A549 (cell line): ENCODE measurements around the gene THSD7A. TPM values are rescaled to one million over a fixed set of nuclear protein-coding genes. Genes with fewer than 3 reads are reported as not detected.

Experiments used
- ATAC-seq, 2 experiments: fragments of 200-7000 bp in 1 of 2; fragments of >200 bp in 1 of 2; cut with Nextera tagmentation in 1 of 2; cut with Tn5 transposase in 1 of 2; 3 replicates each; pipeline versions ENCODE4 v1.8.0 to v1.9.1; 2018 to 2020; ENCODE audit warnings: mild to moderate bottlenecking in 1 of 2, moderate library complexity in 1 of 2
- CTCF ChIA-PET: fragments of 300-600 bp; sonication (Branson Sonifier 250); formaldehyde crosslinking; extraction: SDS; loops from one replicate; lab custom pipeline; 2021; ENCODE audit warnings: antibody characterized with exemption, inconsistent platforms; lab: Yijun Ruan, JAX
- POLR2A ChIA-PET: fragments of 350-600 bp; formaldehyde crosslinking; extraction: SDS; loops from one replicate; lab custom pipeline; 2021; ENCODE audit warnings: antibody characterized with exemption, inconsistent platforms; lab: Yijun Ruan, JAX
- DNase-seq, 2 experiments: peaks; one replicate each; pipeline versions ENCODE4 v3.0.0 to v3.0.0-alpha.2; 2011 to 2016; ENCODE audit warnings: low read depth in 1 of 2, low spot score in 1 of 2
- FAIRE-seq: peaks from 2 replicates; lab custom pipeline; 2011; peaks lifted over from hg19 to GRCh38; lab: Jason Lieb, UNC
- H3K27ac ChIP-seq, 2 experiments: fragments of >200 bp; sonication (Bioruptor Twin); formaldehyde crosslinking; 3 replicates each; pipeline ENCODE4 v1.5.1; 2016 to 2017
- H3K4me1 ChIP-seq: fragments of >200 bp; sonication (Bioruptor Twin); formaldehyde crosslinking; 3 replicates; pipeline ENCODE4 v1.6.1; 2016
- H3K4me2 ChIP-seq: fragments of >200 bp; sonication (Bioruptor Twin); formaldehyde crosslinking; 3 replicates; pipeline ENCODE4 v1.6.1; 2016
- H3K4me3 ChIP-seq: fragments of >200 bp; sonication (Bioruptor Twin); formaldehyde crosslinking; 3 replicates; pipeline ENCODE4 v1.5.1; 2016
- H3K9me3 ChIP-seq: fragments of >200 bp; sonication (Bioruptor Twin); formaldehyde crosslinking; 3 replicates; pipeline ENCODE4 v1.6.1; 2016
- BHLHE40 ChIP-seq: IDR thresholded peaks from 2 replicates; pipeline ENCODE4 v1.6.1; 2012; ENCODE audit warnings: low read depth, low read length, inconsistent platforms
- CBX2 ChIP-seq: fragments of 200-600 bp; sonication (generic); IDR thresholded peaks from 2 replicates; pipeline ENCODE4 v1.6.1; 2016; ENCODE audit warnings: low read depth, mild to moderate bottlenecking, borderline replicate concordance
- CHD2 ChIP-seq: fragments of 150-350 bp; IDR thresholded peaks from 2 replicates; pipeline ENCODE4 v1.6.1; 2014; ENCODE audit warnings: low read length; ENCODE audit not compliant: partially characterized antibody
- EHMT2 ChIP-seq: fragments of 200-600 bp; sonication (generic); IDR thresholded peaks from 2 replicates; pipeline ENCODE4 v1.6.1; 2016; ENCODE audit warnings: antibody characterized with exemption, low read depth, mild to moderate bottlenecking, moderate library complexity
- FOSL2 ChIP-seq, 2 experiments: fragments of 450-650 bp in 1 of 2; fragments of >200 bp in 1 of 2; sonication (Bioruptor Twin) in 1 of 2; formaldehyde crosslinking; IDR thresholded peaks; 2 replicates each; pipeline versions ENCODE4 v1.5.0 to v1.6.1; 2016 to 2020; ENCODE audit warnings: mild to moderate bottlenecking in 1 of 2, moderate library complexity in 1 of 2
- HOXA7 ChIP-seq: fragments of 250-450 bp; sonication (Bioruptor Pico); IDR thresholded peaks from 2 replicates; pipeline ENCODE4 v1.5.0; 2020; ENCODE audit warnings: mild to moderate bottlenecking, moderate library complexity
- JUNB ChIP-seq: fragments of >200 bp; sonication (Bioruptor Twin); formaldehyde crosslinking; IDR thresholded peaks from 2 replicates; pipeline ENCODE4 v1.6.1; 2016
- MYC ChIP-seq: IDR thresholded peaks from 2 replicates; pipeline ENCODE4 v1.6.1; 2012; ENCODE audit warnings: mild to moderate bottlenecking, inconsistent platforms, low read length, improper control_type of control experiment, borderline replicate concordance
- NFE2L2 ChIP-seq: fragments of 150-350 bp; conservative IDR thresholded peaks from 2 replicates; pipeline ENCODE4 v1.6.1; 2014; ENCODE audit warnings: low read length
- NPAS2 ChIP-seq: fragments of 250-450 bp; sonication (Bioruptor Pico); IDR thresholded peaks from 2 replicates; pipeline ENCODE4 v1.8.0; 2022; ENCODE audit warnings: mild to moderate bottlenecking, moderate library complexity, borderline replicate concordance
- NR3C1 ChIP-seq: fragments of >200 bp; sonication (Bioruptor Twin); formaldehyde crosslinking; IDR thresholded peaks from 3 replicates; pipeline ENCODE4 v1.6.1; 2017
- POLR2A ChIP-seq: IDR thresholded peaks from 2 replicates; pipeline ENCODE4 v1.6.1; 2012; ENCODE audit warnings: mild to moderate bottlenecking, low read length
- POLR2AphosphoS2 ChIP-seq: conservative IDR thresholded peaks from 2 replicates; pipeline ENCODE4 v1.6.1; 2012; ENCODE audit warnings: low read length, improper control_type of control experiment, inconsistent platforms
- SMC3 ChIP-seq: fragments of >200 bp; sonication (Bioruptor Twin); formaldehyde crosslinking; IDR thresholded peaks from 3 replicates; pipeline ENCODE4 v1.6.1; 2018; ENCODE audit warnings: inconsistent platforms
- TP53 ChIP-seq: fragments of 250-450 bp; sonication (Bioruptor Pico); IDR thresholded peaks from 2 replicates; pipeline ENCODE4 v1.5.0; 2021; ENCODE audit warnings: mild to moderate bottlenecking, moderate library complexity
- ZC3H11A ChIP-seq: fragments of 450-650 bp; IDR thresholded peaks from 2 replicates; pipeline ENCODE4 v1.6.1; 2014; ENCODE audit warnings: antibody characterized with exemption, mild to moderate bottlenecking
- ZFP36 ChIP-seq: fragments of 450-650 bp; IDR thresholded peaks from 2 replicates; pipeline ENCODE4 v1.6.1; 2014; ENCODE audit warnings: borderline replicate concordance; ENCODE audit not compliant: partially characterized antibody
- ZNF302 ChIP-seq: fragments of 250-450 bp; sonication (Bioruptor Pico); IDR thresholded peaks from 2 replicates; pipeline ENCODE4 v1.9.0; 2021; ENCODE audit warnings: inconsistent platforms, mild to moderate bottlenecking, moderate library complexity
- WGBS: methylation state at CpG from one replicate; pipeline ENCODE4 v1.1.6; 2017; ENCODE audit errors: missing lambda C conversion rate; 5-methylcytosine and 5-hydroxymethylcytosine counted together
- polyA plus RNA-seq, 4 experiments: library from polyadenylated mRNA; depleted of rRNA in 3 of 4; stranded (reverse); fragments of >200 nt; fragmentation: RNase III in 1 of 4; extraction: RNeasy Plus Mini Kit Qiagen cat#74134 plus additional on column Dnase treatment in 1 of 4; gene quantifications; 2 replicates in 3 of 4; 3 replicates in 1 of 4; pipeline ENCODE4 v1.2.3, GENCODE V29; 2011 to 2017
- TF ChIP-seq, protein P1 (sequence below): fragments of 450-650 bp; IDR thresholded peaks from 2 replicates; pipeline ENCODE4 v1.6.1; 2014; ENCODE audit warnings: antibody characterized with exemption
- TF ChIP-seq, protein P2 (sequence below): fragments of 250-450 bp; sonication (Bioruptor Pico); IDR thresholded peaks from 2 replicates; pipeline ENCODE4 v1.5.0; 2021; ENCODE audit warnings: mild to moderate bottlenecking, moderate library complexity, borderline replicate concordance
- TF ChIP-seq, protein P3 (sequence below): fragments of 200-600 bp; sonication (generic); IDR thresholded peaks from 2 replicates; pipeline ENCODE4 v1.6.1; 2016; ENCODE audit warnings: antibody characterized with exemption, mild to moderate bottlenecking, moderate library complexity

THSD7A gene
- polyA plus RNA-seq, 2 of the 4 experiments (the other 2 are of a cell fraction), result 5.7 to 11.8 TPM

DNA sequence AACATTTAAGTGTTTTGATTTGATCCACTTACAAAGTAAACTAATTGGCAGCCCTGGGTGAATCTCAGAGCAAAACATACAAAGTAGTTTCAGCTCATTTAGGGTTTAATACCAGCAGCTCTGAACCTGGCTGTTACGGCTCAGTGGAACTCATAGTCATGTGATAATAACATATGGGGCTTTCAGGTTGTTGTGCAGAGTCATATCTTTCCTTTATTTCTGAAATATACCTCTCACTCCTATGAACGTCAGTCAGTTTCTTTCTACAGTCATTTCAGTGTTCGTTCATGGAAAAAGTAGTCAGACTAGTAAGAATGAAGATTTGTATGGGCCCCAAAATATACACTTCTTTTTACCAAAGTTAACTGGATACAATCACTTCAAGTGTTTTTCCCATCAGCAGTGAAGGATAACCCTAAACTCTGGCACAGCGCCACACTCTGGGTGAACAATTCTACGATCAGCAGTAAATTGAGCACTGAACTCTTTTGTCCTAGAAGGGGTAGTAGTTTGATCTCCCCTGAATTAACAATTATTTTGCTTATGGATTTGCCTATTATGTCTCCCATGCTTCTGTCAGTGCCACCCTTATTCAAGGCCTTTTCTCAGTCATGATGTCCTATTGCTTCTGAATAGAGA lies 218.6 kb downstream of the THSD7A start:
- POLR2A ChIA-PET, result no interaction called here
- WGBS, result 79% methylated on average over 5 of the region's 5 CpGs
- CTCF ChIA-PET, result no interaction called here
- H3K4me2 ChIP-seq, result no peak overlapping the region; the same call in 2 of the 3 replicates
- peaks cover 17% of the 10 kb centered on the region; the same call in 2 of the 3 replicates for H3K4me1 ChIP-seq
- DNase-seq (no peak), FAIRE-seq (no peak), ATAC-seq (no peak)
- no peak overlapping the region for H3K27ac ChIP-seq
- H3K4me3 ChIP-seq, result no peak overlapping the region
- TF ChIP-seq FOSL2 (IDR thresholded peaks at IDR 0.05) (no peak), FOSL2 (CRISPR knock-in tag; IDR thresholded peaks at IDR 0.05) (no peak), ZFP36 (no peak), BHLHE40 (no peak), JUNB (no peak)
- no peaks in the 10 kb centered on the region for H3K9me3 ChIP-seq

DNA sequence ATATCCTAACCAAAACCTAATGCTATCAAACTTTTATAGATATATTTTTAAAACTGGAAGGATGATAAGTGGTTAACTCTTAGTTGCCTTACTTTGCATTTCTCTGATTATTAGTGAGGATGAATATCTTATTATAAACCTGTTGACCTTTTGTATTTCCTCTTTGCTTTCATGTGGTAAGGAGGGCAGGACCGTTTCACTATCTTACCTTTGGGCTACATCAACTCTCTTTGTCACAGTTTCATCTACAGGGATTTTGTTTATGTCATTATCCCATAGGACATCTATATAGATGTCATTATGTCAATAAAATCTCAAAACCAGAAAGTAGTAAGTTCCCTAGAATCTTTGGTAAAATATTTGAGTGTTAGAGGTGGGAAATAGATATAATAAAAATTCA lies 219.3 kb downstream of the THSD7A start:
- no peaks in the 10 kb centered on the region for H3K9me3 ChIP-seq
- no peak overlapping the region for H3K27ac ChIP-seq
- ATAC-seq, result no peak
- no peak overlapping the region for H3K4me3 ChIP-seq
- TF ChIP-seq JUNB (no peak), EHMT2 (no peak), MYC (no peak), TP53 (CRISPR knock-in tag) (no peak), ZFP36 (no peak), POLR2A (no peak)
- WGBS, result 39% methylated on average over 1 of the region's 1 CpG
- ChIA-PET CTCF (no interaction called here), POLR2A (no interaction called here)
- H3K4me2 ChIP-seq, result no peak overlapping the region; the same call in 2 of the 3 replicates
- FAIRE-seq, result no peak
- no peak for DNase-seq
- peaks cover 17% of the 10 kb centered on the region; the same call in 2 of the 3 replicates for H3K4me1 ChIP-seq

DNA sequence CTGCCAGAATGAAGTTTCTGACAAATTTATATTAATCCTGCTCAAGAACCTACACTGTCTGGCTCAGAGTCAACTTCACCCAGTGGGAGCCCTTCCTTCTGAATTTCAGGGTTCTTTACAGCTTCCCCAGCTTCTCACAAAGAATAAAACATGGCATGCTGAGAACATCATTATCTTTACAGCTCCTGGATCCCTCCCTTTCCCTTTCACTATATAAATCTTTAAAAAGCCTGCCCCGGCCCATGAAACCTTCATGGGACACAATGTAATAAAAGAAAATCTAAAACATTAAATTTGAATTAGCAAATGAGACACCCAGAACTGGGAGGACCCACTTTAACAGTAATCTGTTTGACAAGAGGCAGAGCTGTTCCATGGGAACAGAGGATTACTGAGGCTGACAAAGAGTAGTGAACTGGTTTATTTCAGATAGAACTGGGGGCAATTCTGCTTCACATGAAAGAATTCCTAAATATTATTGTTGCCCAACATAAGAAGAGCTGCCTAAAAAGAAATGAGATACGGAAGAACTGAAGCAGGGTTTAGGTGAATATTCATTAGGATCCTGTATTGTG lies 222.8 kb downstream of the THSD7A start:
- WGBS, result 62% methylated on average over 2 of the region's 2 CpGs
- no peak for ATAC-seq
- FAIRE-seq, result no peak
- Histone ChIP-seq H3K27ac (no peak overlapping the region), H3K9me3 (no peaks in the 10 kb centered on the region), H3K4me2 (no peak overlapping the region; the same call in 2 of the 3 replicates), H3K4me1 (peaks cover 26% of the 10 kb centered on the region), H3K4me3 (no peak overlapping the region)
- no peak for DNase-seq
- CTCF ChIA-PET, result no interaction called here
- TF ChIP-seq POLR2AphosphoS2 (no peak), FOSL2 (IDR thresholded peaks at IDR 0.05) (no peak), FOSL2 (CRISPR knock-in tag; IDR thresholded peaks at IDR 0.05) (no peak), ZC3H11A (no peak), POLR2A (no peak), CHD2 (no peak), CBX2 (no peak), SMC3 (no peak), NFE2L2 (no peak), NPAS2 (CRISPR knock-in tag) (no peak), ZNF302 (CRISPR knock-in tag) (no peak), NR3C1 (no peak), JUNB (no peak), HOXA7 (no peak)
- TF ChIP-seq, protein P1, sequence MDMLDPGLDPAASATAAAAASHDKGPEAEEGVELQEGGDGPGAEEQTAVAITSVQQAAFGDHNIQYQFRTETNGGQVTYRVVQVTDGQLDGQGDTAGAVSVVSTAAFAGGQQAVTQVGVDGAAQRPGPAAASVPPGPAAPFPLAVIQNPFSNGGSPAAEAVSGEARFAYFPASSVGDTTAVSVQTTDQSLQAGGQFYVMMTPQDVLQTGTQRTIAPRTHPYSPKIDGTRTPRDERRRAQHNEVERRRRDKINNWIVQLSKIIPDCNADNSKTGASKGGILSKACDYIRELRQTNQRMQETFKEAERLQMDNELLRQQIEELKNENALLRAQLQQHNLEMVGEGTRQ, result no peak
- TF ChIP-seq, protein P2, sequence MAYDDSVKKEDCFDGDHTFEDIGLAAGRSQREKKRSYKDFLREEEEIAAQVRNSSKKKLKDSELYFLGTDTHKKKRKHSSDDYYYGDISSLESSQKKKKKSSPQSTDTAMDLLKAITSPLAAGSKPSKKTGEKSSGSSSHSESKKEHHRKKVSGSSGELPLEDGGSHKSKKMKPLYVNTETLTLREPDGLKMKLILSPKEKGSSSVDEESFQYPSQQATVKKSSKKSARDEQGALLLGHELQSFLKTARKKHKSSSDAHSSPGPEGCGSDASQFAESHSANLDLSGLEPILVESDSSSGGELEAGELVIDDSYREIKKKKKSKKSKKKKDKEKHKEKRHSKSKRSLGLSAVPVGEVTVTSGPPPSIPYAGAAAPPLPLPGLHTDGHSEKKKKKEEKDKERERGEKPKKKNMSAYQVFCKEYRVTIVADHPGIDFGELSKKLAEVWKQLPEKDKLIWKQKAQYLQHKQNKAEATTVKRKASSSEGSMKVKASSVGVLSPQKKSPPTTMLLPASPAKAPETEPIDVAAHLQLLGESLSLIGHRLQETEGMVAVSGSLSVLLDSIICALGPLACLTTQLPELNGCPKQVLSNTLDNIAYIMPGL (CRISPR knock-in tag), result no peak
- TF ChIP-seq, protein P3, sequence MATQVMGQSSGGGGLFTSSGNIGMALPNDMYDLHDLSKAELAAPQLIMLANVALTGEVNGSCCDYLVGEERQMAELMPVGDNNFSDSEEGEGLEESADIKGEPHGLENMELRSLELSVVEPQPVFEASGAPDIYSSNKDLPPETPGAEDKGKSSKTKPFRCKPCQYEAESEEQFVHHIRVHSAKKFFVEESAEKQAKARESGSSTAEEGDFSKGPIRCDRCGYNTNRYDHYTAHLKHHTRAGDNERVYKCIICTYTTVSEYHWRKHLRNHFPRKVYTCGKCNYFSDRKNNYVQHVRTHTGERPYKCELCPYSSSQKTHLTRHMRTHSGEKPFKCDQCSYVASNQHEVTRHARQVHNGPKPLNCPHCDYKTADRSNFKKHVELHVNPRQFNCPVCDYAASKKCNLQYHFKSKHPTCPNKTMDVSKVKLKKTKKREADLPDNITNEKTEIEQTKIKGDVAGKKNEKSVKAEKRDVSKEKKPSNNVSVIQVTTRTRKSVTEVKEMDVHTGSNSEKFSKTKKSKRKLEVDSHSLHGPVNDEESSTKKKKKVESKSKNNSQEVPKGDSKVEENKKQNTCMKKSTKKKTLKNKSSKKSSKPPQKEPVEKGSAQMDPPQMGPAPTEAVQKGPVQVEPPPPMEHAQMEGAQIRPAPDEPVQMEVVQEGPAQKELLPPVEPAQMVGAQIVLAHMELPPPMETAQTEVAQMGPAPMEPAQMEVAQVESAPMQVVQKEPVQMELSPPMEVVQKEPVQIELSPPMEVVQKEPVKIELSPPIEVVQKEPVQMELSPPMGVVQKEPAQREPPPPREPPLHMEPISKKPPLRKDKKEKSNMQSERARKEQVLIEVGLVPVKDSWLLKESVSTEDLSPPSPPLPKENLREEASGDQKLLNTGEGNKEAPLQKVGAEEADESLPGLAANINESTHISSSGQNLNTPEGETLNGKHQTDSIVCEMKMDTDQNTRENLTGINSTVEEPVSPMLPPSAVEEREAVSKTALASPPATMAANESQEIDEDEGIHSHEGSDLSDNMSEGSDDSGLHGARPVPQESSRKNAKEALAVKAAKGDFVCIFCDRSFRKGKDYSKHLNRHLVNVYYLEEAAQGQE, result no peak
- POLR2A ChIA-PET, result no interaction called here
